ENCODE data around the gene FNDC7.

DNA sequence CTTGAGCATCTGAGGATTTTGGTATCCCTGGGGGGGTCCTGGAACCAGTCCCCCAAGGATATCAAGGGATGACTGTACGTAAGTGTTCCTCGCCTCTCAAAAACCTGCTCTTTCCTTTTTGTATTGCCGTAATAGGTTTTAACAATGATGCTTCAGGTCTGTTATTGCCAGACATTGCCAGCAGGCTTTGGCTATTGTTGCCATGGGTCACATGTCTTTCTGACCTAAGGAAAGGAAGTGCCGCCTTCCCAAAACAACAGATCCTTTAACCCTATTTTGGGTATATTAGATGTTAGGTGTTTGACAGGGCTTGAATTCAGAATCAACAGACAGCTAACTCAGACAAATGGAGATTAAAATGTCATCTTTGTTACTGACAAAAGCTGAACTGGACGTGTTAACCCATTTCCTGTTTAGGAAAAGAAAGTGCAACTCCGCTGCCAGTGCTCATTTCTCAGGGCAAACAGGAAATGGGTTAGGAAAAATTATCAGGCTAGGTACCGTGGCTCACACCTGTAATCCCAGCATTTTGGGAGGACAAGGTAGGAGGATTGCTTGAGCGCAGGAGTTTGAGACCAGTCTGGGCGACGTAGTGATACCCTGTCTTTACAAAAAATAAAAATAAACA is 33.0 kb upstream of the FNDC7 start:
- TF ChIP-seq POLR2A (IDR thresholded peaks at IDR 0.05) (no peak), POLR2AphosphoS5 (IDR thresholded peaks at IDR 0.05) (no peak), CTCF (IDR thresholded peaks at IDR 0.05) (no peak), EP300 (IDR thresholded peaks at IDR 0.05) (no peak)
